GM10266 (cell line): ENCODE results near the gene CDX1.

Experiments used
- DNase-seq: peaks from one replicate; pipeline ENCODE4 v3.0.0; 2012; ENCODE audit errors: extremely low spot score
- TF ChIP-seq, protein P1 (sequence below): IDR thresholded peaks from 2 replicates; pipeline ENCODE4 v1.5.1; 2012; ENCODE audit warnings: mild to moderate bottlenecking, low read depth; ENCODE audit not compliant: control insufficient read depth, insufficient read depth; ENCODE audit errors: missing control alignments

The CDX1 gene

DNA sequence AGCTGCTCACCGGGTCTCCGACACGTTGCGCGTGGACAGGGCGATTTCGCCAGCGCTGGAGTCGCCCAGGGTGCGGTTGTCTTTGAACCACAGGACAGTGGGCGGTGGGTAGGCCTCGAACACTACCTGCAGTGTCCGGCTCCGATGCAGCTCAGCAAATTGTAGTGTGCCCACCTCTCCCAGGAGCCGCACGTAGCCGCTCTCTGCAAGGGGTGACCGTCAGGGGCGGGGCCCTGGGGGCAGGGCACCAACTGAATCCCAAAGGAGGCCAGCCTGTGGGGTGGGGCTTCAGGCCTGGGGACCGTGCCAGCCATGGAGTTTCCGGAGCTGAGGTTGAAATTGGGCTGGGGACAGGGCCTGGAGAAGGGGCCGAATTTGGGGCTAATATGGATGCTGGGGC is 33.8 kb upstream of the CDX1 start:
- TF ChIP-seq, protein P1, sequence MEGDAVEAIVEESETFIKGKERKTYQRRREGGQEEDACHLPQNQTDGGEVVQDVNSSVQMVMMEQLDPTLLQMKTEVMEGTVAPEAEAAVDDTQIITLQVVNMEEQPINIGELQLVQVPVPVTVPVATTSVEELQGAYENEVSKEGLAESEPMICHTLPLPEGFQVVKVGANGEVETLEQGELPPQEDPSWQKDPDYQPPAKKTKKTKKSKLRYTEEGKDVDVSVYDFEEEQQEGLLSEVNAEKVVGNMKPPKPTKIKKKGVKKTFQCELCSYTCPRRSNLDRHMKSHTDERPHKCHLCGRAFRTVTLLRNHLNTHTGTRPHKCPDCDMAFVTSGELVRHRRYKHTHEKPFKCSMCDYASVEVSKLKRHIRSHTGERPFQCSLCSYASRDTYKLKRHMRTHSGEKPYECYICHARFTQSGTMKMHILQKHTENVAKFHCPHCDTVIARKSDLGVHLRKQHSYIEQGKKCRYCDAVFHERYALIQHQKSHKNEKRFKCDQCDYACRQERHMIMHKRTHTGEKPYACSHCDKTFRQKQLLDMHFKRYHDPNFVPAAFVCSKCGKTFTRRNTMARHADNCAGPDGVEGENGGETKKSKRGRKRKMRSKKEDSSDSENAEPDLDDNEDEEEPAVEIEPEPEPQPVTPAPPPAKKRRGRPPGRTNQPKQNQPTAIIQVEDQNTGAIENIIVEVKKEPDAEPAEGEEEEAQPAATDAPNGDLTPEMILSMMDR: no peak
- DNase-seq: no peak

DNA sequence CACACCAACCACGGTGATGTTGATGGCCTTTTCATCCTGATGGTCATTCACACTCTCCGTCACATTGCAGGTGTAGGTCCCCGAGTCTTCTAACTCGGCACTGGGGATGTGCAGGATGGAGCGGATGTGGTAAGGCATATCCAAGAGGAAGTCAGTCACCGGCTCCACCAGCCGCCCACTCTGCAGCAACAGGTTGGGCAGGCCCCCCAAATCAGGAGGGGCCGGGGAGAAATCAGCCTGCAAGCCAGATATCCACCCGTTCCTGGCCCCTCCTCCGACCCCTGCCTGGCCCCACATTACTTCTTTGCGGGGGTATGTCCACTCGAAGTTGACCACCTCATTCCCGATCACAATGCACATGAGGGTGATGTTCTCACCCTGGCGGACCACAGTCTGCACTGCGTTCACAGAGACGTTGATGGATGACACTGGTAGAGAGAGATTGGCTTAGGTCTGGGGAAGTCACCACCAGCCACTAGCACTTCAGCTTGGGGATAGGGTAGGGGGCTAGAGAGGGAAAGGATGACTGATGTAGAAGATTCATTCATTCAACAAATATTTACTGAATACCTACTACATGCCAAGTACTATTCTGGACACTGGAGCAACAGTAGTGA is 32.9 kb upstream of the CDX1 start:
- no peak for DNase-seq

DNA sequence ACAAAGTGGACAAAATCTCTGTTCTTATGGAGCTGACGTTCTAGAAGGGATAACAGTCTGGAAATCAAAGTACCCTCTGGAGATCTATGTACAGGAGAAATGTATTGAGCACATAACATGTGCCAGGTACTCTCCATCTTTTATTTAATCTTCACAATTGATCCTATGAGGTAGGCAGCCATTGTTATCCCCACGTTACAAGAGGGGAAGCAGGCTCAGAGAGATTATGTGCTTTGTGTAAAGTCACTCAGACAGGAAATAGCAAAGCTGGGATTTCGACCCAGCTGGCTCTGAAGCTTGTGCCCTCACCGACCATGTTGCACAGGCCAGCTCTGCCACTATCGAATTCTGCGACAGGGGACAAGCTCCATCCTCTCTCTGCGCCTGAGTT is 32.4 kb upstream of the CDX1 start:
- TF ChIP-seq, protein P1: no peak
- no peak for DNase-seq

More for the DNA sequence above, 32.9 kb upstream of the CDX1 start:
- TF ChIP-seq, protein P1: no peak

GRCh38 chr5:150135557-150136304 is 30.8 kb upstream of the CDX1 start:
- no peak for DNase-seq
- TF ChIP-seq, protein P1: no peak

- no peak for DNase-seq
- TF ChIP-seq, protein P1: no peak
Observed at GRCh38 chr5:150136305-150137167, 30.0 kb upstream of the CDX1 start.

GRCh38 chr5:150137168-150137957 is 29.2 kb upstream of the CDX1 start:
- DNase-seq: no peak
- TF ChIP-seq, protein P1: no peak
